ENCODE measurements around the gene PDZD7. TPM values are rescaled to one million over a fixed set of nuclear protein-coding genes. Genes with fewer than 3 reads are reported as not detected.

Gene PDZD7
- polyA plus RNA-seq, 1 of the 3 experiments (the other 2 are of a cell fraction) = 1.9 TPM

DNA sequence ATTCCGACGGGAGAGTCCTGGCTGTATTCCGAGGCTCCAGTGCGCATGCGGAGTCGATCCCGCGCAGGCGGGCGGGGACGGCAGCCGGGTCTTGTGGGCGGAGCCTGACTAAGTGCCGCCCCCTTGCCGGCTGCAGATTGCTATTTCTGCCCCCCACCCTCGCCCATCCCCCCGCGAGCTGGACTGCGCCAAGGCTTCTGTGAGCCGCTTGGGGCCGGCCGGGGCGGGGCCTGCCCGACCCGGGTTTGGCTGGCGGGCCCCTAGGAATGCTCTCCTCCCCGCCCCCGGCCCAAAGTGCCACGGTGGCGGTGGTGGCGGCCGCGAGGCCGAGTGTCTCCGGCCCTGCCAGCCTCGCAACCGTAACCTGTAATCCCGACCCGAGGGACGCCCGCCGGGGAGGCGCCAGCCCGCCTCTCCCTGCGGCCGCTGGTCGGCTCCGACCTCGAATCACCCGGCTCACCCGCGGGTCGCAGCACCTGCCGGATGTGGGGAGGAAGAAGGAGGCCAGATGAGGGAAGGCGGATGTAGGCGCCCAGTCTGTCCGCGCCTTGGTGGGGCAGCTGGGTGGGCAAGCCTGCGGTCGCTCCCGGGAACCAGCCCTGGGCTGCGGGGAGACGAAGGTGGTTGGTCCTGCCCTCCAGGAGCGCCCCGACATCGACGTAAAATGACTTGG is 30.2 kb upstream of the PDZD7 start:
- POLR2A ChIA-PET = interaction anchor here (1.0 kb wide), 1 partner anchor 81 kb away, joined by 3 read pairs; no protein-coding TSS in a partner anchor
- DNase-seq = peak; percentile 99
- TF ChIP-seq, protein P1, sequence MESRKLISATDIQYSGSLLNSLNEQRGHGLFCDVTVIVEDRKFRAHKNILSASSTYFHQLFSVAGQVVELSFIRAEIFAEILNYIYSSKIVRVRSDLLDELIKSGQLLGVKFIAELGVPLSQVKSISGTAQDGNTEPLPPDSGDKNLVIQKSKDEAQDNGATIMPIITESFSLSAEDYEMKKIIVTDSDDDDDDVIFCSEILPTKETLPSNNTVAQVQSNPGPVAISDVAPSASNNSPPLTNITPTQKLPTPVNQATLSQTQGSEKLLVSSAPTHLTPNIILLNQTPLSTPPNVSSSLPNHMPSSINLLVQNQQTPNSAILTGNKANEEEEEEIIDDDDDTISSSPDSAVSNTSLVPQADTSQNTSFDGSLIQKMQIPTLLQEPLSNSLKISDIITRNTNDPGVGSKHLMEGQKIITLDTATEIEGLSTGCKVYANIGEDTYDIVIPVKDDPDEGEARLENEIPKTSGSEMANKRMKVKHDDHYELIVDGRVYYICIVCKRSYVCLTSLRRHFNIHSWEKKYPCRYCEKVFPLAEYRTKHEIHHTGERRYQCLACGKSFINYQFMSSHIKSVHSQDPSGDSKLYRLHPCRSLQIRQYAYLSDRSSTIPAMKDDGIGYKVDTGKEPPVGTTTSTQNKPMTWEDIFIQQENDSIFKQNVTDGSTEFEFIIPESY (IDR thresholded peaks at IDR 0.05; ENCODE audit: borderline replicate concordance, low read depth) = no peak; the same call in 1 of the 2 replicates
- TF ChIP-seq TEAD4 (IDR thresholded peaks at IDR 0.05; ENCODE audit: borderline replicate concordance, insufficient read depth) (0 out of 2 replicates have a peak, but pooled peaks have one; percentile 41), MEF2A (IDR thresholded peaks at IDR 0.05; ENCODE audit: borderline replicate concordance, low read depth) (no peak), SIN3A (IDR thresholded peaks at IDR 0.05; ENCODE audit: borderline replicate concordance, low read depth, low read length) (no peak; the same call in 1 of the 2 replicates), ELF1 (IDR thresholded peaks at IDR 0.05) (no peak), MXI1 (IDR thresholded peaks at IDR 0.05; ENCODE audit: low read depth, low read length) (no peak), NFIC (IDR thresholded peaks at IDR 0.05; ENCODE audit: borderline replicate concordance) (peak; percentile 23; the same call in 1 of the 2 replicates), FOSL2 (IDR thresholded peaks at IDR 0.05; ENCODE audit: borderline replicate concordance, low read depth) (no peak), GATA2 (CRISPR knock-in tag; IDR thresholded peaks at IDR 0.05) (no peak), FOXM1 (IDR thresholded peaks at IDR 0.05; ENCODE audit: low read depth) (no peak), EP300 (IDR thresholded peaks at IDR 0.05; ENCODE audit: borderline replicate concordance in 1 of 2, low read depth in 1 of 2, low read length in 1 of 2) (no peak), TCF12 (IDR thresholded peaks at IDR 0.05) (0 out of 2 replicates have a peak, but pooled peaks have one; percentile 29), CHD2 (IDR thresholded peaks at IDR 0.05; ENCODE audit: low read length, partially characterized antibody) (no peak), GABPA (IDR thresholded peaks at IDR 0.05; ENCODE audit: low read depth) (no peak), YY1 (IDR thresholded peaks at IDR 0.05; ENCODE audit: low read depth) (no peak), EZH2phosphoT487 (IDR thresholded peaks at IDR 0.05; ENCODE audit: borderline replicate concordance, low read depth) (no peak), TAF1 (IDR thresholded peaks at IDR 0.05; ENCODE audit: borderline replicate concordance, low read depth, low read length) (no peak; the same call in 1 of the 2 replicates), RXRA (IDR thresholded peaks at IDR 0.05; ENCODE audit: borderline replicate concordance, low read depth) (0 out of 2 replicates have a peak, but pooled peaks have one; percentile 4), NRF1 (IDR thresholded peaks at IDR 0.05; ENCODE audit: low read depth, low read length) (peak; percentile 83), RCOR1 (IDR thresholded peaks at IDR 0.05; ENCODE audit: low read length) (no peak), FOXJ3 (CRISPR knock-in tag; IDR thresholded peaks at IDR 0.05) (no peak)
- TF ChIP-seq, protein P2, sequence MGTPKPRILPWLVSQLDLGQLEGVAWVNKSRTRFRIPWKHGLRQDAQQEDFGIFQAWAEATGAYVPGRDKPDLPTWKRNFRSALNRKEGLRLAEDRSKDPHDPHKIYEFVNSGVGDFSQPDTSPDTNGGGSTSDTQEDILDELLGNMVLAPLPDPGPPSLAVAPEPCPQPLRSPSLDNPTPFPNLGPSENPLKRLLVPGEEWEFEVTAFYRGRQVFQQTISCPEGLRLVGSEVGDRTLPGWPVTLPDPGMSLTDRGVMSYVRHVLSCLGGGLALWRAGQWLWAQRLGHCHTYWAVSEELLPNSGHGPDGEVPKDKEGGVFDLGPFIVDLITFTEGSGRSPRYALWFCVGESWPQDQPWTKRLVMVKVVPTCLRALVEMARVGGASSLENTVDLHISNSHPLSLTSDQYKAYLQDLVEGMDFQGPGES (IDR thresholded peaks at IDR 0.05; ENCODE audit: low read depth, low read length) = no peak
- TF ChIP-seq, protein P3, sequence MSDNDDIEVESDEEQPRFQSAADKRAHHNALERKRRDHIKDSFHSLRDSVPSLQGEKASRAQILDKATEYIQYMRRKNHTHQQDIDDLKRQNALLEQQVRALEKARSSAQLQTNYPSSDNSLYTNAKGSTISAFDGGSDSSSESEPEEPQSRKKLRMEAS (IDR thresholded peaks at IDR 0.05; ENCODE audit: low read depth) = peak; percentile 14; the same call in 1 of the 2 replicates
- TF ChIP-seq, protein P4, sequence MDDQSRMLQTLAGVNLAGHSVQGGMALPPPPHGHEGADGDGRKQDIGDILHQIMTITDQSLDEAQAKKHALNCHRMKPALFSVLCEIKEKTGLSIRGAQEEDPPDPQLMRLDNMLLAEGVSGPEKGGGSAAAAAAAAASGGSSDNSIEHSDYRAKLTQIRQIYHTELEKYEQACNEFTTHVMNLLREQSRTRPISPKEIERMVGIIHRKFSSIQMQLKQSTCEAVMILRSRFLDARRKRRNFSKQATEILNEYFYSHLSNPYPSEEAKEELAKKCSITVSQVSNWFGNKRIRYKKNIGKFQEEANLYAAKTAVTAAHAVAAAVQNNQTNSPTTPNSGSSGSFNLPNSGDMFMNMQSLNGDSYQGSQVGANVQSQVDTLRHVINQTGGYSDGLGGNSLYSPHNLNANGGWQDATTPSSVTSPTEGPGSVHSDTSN (IDR thresholded peaks at IDR 0.05) = 0 out of 2 replicates have a peak, but pooled peaks have one; percentile 10
- TF ChIP-seq, protein P5, sequence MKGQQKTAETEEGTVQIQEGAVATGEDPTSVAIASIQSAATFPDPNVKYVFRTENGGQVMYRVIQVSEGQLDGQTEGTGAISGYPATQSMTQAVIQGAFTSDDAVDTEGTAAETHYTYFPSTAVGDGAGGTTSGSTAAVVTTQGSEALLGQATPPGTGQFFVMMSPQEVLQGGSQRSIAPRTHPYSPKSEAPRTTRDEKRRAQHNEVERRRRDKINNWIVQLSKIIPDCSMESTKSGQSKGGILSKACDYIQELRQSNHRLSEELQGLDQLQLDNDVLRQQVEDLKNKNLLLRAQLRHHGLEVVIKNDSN (IDR thresholded peaks at IDR 0.05; ENCODE audit: borderline replicate concordance, low read depth) = 0 out of 2 replicates have a peak, but pooled peaks have one; percentile 25

More for the DNA sequence above, 30.2 kb upstream of the PDZD7 start:
- Histone ChIP-seq H3K4me2 (peak overlapping the region; percentile 94), H4K20me1 (ENCODE audit: insufficient read depth) (no peaks in the 10 kb centered on the region), H3K4me3 (ENCODE audit: low read depth in 2 of 2, low read length in 1 of 2) (peak overlapping the region; percentile 83 to 100), H3K27ac (ENCODE audit: low read depth in 2 of 2, low read length in 1 of 2) (peak overlapping the region; percentile 97 to 98), H3K79me2 (ENCODE audit: insufficient read depth) (peaks cover 41% of the 10 kb centered on the region), H3K9me2 (no peaks in the 10 kb centered on the region), H3K4me1 (ENCODE audit: control insufficient read depth in 1 of 2, insufficient read depth in 2 of 2, low read depth in 1 of 2, low read length in 1 of 2) (peaks cover 19 to 30% of the 10 kb centered on the region in 2 experiments; a peak in 3 of 4 replicates), H3K9ac (peak overlapping the region; percentile 99), H3K36me3 (replicated peaks in 1 of 2; ENCODE audit: control insufficient read depth in 1 of 2, insufficient read depth in 2 of 2, low read length in 1 of 2) (no peaks in the 10 kb centered on the region), H2AFZ (ENCODE audit: low read depth) (peak overlapping the region; percentile 97), H3K9me3 (no peaks in the 10 kb centered on the region), H3K27me3 (ENCODE audit: insufficient read depth) (no peaks in the 10 kb centered on the region), H3F3A (replicated peaks; ENCODE audit: insufficient read depth) (peaks cover 2% of the 10 kb centered on the region)
- WGBS (ENCODE audit: low lambda C conversion rate) = 34% methylated on average over 26 of the region's 67 CpGs
- CTCF ChIA-PET = interaction anchor here (0.7 to 18.9 kb wide), 34 partner anchors 8 to 1053 kb away, joined by 3 to 234 read pairs (median 4); partner anchors contain the start of genes LZTS2, PDZD7, SEMA4G and SFXN3
